PC-9 (cell line): ENCODE results near the gene IL9R. TPM values are rescaled to one million over a fixed set of nuclear protein-coding genes. Genes with fewer than 3 reads are reported as not detected.
"Not testable (repeated sequence)": the region's sequence is repeated elsewhere in the genome, so short reads cannot be mapped to it uniquely, and the experiment has no call there.

ENCODE experiments used
- BruUV-seq: library from RNA; stranded (reverse); fragments of 400-500 nt; replicated peaks from 2 replicates; lab custom pipeline; 2021; lab: Mats Ljungman, UMichigan
- CTCF ChIA-PET: fragments of 300-600 bp; sonication (Branson Sonifier 250); formaldehyde crosslinking; loops from one replicate; lab custom pipeline; 2022; ENCODE audit warnings: antibody characterized with exemption; lab: Charles Lee
- POLR2A ChIA-PET: fragments of 300-600 bp; sonication (Branson Sonifier 250); formaldehyde crosslinking; loops from one replicate; lab custom pipeline; 2022; ENCODE audit warnings: antibody characterized with exemption; ENCODE audit not compliant: unreplicated experiment; lab: Charles Lee
- DNase-seq, 2 experiments: peaks; one replicate each; pipeline versions ENCODE4 v3.0.0 to v3.0.0-alpha.2; 2015 to 2022; ENCODE audit warnings: mixed read lengths in 1 of 2
- H2AFZ ChIP-seq: fragments of 200-600 bp; sonication (generic); 2 replicates; pipeline ENCODE4 v1.8.1; 2017; ENCODE audit warnings: antibody characterized with exemption
- H3F3A ChIP-seq: fragments of 200-600 bp; sonication (generic); 2 replicates; pipeline ENCODE4 v1.8.1; 2017; ENCODE audit warnings: antibody characterized with exemption, mild to moderate bottlenecking, low read depth; ENCODE audit not compliant: insufficient read depth
- H3K27ac ChIP-seq: fragments of 200-600 bp; sonication (generic); 2 replicates; pipeline ENCODE4 v1.6.1; 2016; ENCODE audit warnings: mixed run types
- H3K27me3 ChIP-seq: fragments of 200-600 bp; sonication (generic); 2 replicates; pipeline ENCODE4 v1.6.1; 2016; ENCODE audit warnings: low read depth, mixed run types; ENCODE audit not compliant: insufficient read depth
- H3K36me3 ChIP-seq: fragments of 200-600 bp; sonication (generic); 2 replicates; pipeline ENCODE4 v1.6.1; 2016; ENCODE audit warnings: low read depth, mixed run types
- H3K4me1 ChIP-seq: fragments of 200-600 bp; sonication (generic); replicated peaks from 2 replicates; pipeline ENCODE4 v1.6.1; 2016; ENCODE audit warnings: mixed run types; ENCODE audit not compliant: insufficient read depth
- H3K4me2 ChIP-seq: fragments of 200-600 bp; sonication (generic); 2 replicates; pipeline ENCODE4 v1.6.1; 2017; ENCODE audit warnings: mixed run types
- H3K4me3 ChIP-seq: fragments of 200-600 bp; sonication (generic); 2 replicates; pipeline ENCODE4 v1.6.1; 2016; ENCODE audit warnings: mixed run types
- H3K79me2 ChIP-seq: fragments of 200-600 bp; sonication (generic); 2 replicates; pipeline ENCODE4 v1.6.1; 2017; ENCODE audit warnings: low read depth, mixed run types
- H3K9me2 ChIP-seq: fragments of 200-600 bp; sonication (generic); 2 replicates; pipeline ENCODE4 v1.8.1; 2017; ENCODE audit warnings: mild to moderate bottlenecking; ENCODE audit not compliant: insufficient read depth
- H3K9me3 ChIP-seq: fragments of 200-600 bp; sonication (generic); 2 replicates; pipeline ENCODE4 v1.8.1; 2016; ENCODE audit warnings: low read depth; ENCODE audit not compliant: insufficient read depth
- H4K20me1 ChIP-seq: fragments of 200-600 bp; sonication (generic); 2 replicates; pipeline ENCODE4 v1.8.1; 2017; ENCODE audit not compliant: insufficient read depth
- CTCF ChIP-seq: fragments of 200-600 bp; sonication (generic); conservative IDR thresholded peaks from 2 replicates; pipeline ENCODE4 v1.6.1; 2017; ENCODE audit warnings: mixed run types, antibody characterized with exemption, mild to moderate bottlenecking, moderate library complexity
- EZH2 ChIP-seq: fragments of 200-600 bp; sonication (generic); IDR thresholded peaks from 2 replicates; pipeline ENCODE4 v1.8.0; 2017; ENCODE audit warnings: antibody characterized with exemption, low read depth
- intact Hi-C: fragments of 100-400 bp; cut with micrococcal nuclease; formaldehyde crosslinking; loops from one replicate; pipeline ENCODE4 v1.10.0; 2022; ENCODE audit not compliant: unreplicated experiment
- total RNA-seq: library from RNA; stranded (reverse); gene quantifications from 2 replicates; pipeline ENCODE4 v1.2.3, GENCODE V29; 2021

The IL9R gene
- total RNA-seq, 1 experiment from 2014 or later, result 2.4 TPM

DNA sequence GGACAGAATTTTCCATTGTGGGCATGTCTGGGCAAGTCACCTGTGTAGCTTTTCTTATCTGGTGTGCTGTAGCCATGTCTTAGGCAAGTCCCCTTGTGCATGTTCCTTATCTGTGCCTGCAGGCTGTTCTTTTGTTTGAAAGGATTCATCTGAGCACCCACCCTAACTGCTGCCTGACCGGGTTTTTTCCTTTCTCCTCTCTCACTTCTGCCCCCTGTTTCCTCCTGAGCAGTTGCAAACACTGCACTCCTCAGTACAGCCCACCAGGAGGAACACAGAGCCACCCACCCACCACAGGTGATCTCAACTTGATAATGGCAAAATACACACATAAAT lies 29.2 kb upstream of the IL9R start:
- H3K27ac ChIP-seq, result no peak overlapping the region
- no peaks in the 10 kb centered on the region for H3K36me3 ChIP-seq
- no peak for DNase-seq
- no peaks in the 10 kb centered on the region for H3K79me2 ChIP-seq
- intact Hi-C loops, result no loop called here
- H3F3A ChIP-seq, result no peaks in the 10 kb centered on the region
- no peak overlapping the region for H2AFZ ChIP-seq
- H4K20me1 ChIP-seq, result no peaks in the 10 kb centered on the region
- H3K27me3 ChIP-seq, result no peaks in the 10 kb centered on the region
- H3K9me3 ChIP-seq, result no peaks in the 10 kb centered on the region
- H3K4me1 ChIP-seq, result no peaks in the 10 kb centered on the region
- no peak overlapping the region for H3K4me3 ChIP-seq
- ChIA-PET CTCF (no interaction called here), POLR2A (no interaction called here)
- H3K9me2 ChIP-seq, result no peaks in the 10 kb centered on the region
- no peak overlapping the region for H3K4me2 ChIP-seq
- TF ChIP-seq EZH2, result no peak
- no peak for TF ChIP-seq CTCF
- no TSS peak for BruUV-seq

DNA sequence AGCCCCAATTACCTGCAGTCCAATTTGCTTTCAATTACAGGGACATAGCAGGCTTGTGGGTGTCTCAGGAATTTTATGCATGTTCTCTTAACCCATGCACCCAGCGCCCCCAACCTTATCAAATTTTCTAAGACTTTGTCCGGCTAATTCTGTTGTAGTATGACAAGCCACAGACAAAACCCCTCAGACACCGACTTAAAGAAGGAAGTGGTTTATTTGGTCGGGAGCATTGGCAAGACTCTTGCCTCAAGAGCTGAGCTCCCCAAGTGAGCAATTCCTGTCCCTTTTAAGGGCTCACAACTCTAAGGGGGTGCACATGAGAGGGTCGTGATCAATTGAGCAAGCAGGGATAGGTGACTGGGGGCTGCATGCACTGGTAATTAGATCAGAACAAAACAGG lies 28.7 kb upstream of the IL9R start:
- H3K9me3 ChIP-seq, result no peaks in the 10 kb centered on the region
- no peak for TF ChIP-seq EZH2
- no peaks in the 10 kb centered on the region for H3K9me2 ChIP-seq
- DNase-seq, result no peak
- H3K36me3 ChIP-seq, result no peaks in the 10 kb centered on the region
- no peaks in the 10 kb centered on the region for H3K4me1 ChIP-seq
- ChIA-PET POLR2A (no interaction called here), CTCF (no interaction called here)
- no peak overlapping the region for H3K4me3 ChIP-seq
- H3F3A ChIP-seq, result no peaks in the 10 kb centered on the region
- H3K4me2 ChIP-seq, result no peak overlapping the region
- H3K79me2 ChIP-seq, result no peaks in the 10 kb centered on the region
- no peaks in the 10 kb centered on the region for H4K20me1 ChIP-seq
- intact Hi-C loops, result no loop called here
- no peaks in the 10 kb centered on the region for H3K27me3 ChIP-seq
- no TSS peak for BruUV-seq
- H3K27ac ChIP-seq, result no peak overlapping the region
- H2AFZ ChIP-seq, result no peak overlapping the region

DNA sequence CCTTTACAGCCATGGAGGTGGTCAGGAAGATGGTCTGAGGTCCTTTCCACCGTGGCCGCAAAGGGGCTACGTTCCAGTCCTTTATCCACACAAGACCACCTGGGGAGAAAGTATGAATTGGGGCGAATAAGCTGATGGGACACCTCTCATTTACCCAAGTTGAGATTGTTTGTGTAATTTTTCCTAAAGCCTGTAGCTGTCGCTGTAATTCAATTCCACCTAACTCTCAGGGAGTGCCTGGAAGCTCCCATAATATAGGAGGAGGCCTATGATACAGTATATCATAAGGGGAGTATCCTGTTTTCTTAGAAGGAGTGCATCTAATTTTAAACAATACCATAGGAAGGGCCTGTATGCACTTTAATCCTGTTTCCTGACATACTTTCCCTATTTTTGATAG lies 25.8 kb upstream of the IL9R start:
- CTCF ChIA-PET, H3K4me3 ChIP-seq, H4K20me1 ChIP-seq, H3K27ac ChIP-seq, H3K9me2 ChIP-seq, H3K9me3 ChIP-seq, H3K79me2 ChIP-seq, H3K4me1 ChIP-seq, BruUV-seq, H3K36me3 ChIP-seq, intact Hi-C loops, H3K4me2 ChIP-seq, H2AFZ ChIP-seq, POLR2A ChIA-PET, H3K27me3 ChIP-seq, H3F3A ChIP-seq, DNase-seq: not testable (repeated sequence)

DNA sequence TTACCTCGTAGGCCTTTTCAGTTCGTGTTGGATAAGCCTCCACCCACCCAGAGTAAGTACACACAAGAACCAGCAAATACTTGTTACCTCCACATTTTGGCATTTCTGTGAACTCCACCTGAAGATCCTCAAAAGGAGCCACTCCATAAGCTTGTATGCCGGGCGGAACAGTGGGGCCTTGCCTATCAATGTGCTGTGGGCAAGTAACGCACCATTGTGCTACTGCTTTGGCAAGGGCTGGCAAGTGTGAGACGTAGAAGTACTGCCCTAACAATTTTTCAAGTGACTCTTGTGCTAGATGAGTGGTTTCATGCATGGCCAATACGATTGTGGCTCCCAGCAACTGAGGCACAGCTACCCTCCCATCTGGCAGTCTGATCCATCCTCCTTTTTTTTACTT lies 25.3 kb upstream of the IL9R start:
- H2AFZ ChIP-seq, H3K4me3 ChIP-seq, H3K4me1 ChIP-seq, H3K36me3 ChIP-seq, BruUV-seq, H3K27me3 ChIP-seq, CTCF ChIA-PET, H3K9me2 ChIP-seq, DNase-seq, H3F3A ChIP-seq, POLR2A ChIA-PET, H3K27ac ChIP-seq, H3K9me3 ChIP-seq, intact Hi-C loops, H3K79me2 ChIP-seq, H4K20me1 ChIP-seq, H3K4me2 ChIP-seq: not testable (repeated sequence)

DNA sequence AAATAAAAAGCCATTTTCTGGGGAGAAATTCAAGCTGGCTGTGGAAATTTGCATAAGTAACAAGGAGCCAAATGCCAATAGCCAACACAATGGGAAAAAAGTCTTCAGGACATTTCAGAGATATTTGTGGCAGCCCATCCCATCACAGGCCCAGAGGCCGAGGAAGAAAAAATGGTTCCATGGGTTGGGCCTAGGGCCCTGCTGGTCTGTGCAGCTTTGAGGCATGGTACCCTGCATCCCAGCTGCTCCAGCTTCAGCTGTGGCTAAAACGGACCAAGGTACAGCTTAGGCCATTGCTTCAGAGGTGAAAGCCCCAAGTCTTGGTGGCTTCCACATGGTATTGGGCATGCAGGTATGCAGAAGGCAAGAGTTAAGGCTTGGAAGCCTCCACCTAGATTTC lies 14.2 kb upstream of the IL9R start:
- Histone ChIP-seq H3K27ac (no peak overlapping the region), H3K4me2 (no peak overlapping the region), H3K27me3 (no peaks in the 10 kb centered on the region), H3K79me2 (no peaks in the 10 kb centered on the region), H3F3A (no peaks in the 10 kb centered on the region), H3K36me3 (no peaks in the 10 kb centered on the region), H4K20me1 (no peaks in the 10 kb centered on the region), H3K9me2 (no peaks in the 10 kb centered on the region), H3K4me3 (no peak overlapping the region), H3K4me1 (no peaks in the 10 kb centered on the region), H2AFZ (no peak overlapping the region), H3K9me3 (no peaks in the 10 kb centered on the region)
- DNase-seq, result no peak
- intact Hi-C loops, result no loop called here
- POLR2A ChIA-PET, result no interaction called here
- no peak for TF ChIP-seq EZH2
- TF ChIP-seq CTCF, result no peak
- BruUV-seq, result no TSS peak
- CTCF ChIA-PET, result no interaction called here
